ENCODE measurements around the gene REEP2.
A peak's percentile ranks its signal among the peaks of the same experiment; 100 is the strongest.

The REEP2 gene

DNA sequence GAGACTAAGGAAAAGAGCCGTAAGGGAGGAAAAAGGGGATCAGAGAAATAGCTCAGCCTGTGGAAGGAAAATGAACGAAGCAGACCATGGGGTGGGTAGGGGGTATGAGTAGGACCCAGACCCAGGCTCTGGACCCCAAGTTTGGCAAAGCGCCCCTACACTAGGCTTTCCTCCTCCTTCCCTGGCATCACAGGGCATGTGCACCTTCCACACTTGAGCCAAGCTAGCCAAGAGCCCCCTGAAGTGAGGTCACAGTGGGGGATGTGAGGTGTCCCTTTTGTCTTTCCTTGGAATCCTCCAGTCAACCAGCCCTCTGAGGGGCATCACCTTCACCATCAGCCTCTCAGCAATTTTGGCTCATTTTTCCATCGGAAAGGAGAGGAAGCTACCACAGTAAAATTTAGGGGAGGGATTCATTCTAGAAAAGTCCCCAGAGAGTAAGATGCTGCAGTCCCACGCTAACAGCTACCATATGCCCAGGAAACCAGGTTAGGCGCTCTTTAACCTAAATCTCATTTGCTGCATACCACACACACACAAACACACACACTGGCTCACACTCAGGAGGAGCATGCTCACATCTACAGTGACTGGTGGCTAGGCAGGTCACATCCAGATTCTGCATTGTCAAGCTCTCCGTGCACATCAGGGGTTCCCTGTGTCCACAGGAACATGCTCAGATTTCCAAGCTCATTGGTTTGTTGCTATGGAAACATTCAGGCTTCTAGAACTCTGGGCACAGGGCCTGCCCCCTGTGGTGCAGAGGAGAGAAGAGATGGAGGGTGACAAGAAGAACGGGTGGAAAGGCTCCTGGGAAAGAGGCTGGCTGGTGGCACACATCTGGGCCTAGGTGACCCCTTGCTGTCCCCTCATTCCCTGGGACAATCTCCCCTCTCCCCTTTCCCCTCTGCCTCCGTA is 9.9 kb downstream of the REEP2 start:
- DNase-seq (ENCODE audit: low read depth in 2 of 2) = no peak

DNA sequence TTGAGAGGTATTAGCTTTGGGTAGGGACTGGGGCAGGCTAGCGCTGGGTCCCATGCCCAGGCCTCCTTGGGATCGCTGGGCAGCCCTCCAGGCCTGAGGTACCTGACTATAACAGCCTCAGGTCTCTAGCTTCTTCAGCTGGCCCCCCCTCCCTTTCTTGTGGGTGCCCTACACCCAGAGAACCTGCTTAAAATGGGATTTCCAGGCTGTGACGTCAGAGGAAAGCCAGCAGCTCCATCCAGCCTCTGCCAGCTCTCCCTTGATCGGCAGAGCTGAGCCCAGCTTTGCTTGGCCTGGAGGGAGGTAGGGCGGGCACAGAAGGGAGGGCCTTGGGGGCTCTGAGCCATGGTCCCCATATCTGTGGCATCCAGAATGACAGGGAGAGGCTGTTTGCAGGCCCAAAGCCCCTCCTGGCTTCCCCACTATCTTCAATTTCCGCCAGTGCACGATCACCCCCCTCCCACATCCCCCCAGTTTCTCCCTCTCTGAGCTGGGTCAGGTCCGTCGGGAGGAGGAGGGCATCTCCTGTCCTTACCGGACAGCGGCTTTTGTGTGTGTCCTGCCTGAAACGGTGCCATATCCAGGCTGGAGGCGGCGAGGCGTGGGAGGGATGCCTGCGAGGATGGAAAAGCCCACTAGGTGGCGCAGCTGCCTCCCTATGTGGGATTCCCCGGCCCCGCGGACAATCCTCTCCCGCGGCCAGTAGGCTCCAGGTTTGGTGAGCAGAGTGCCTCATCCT is 10.8 kb downstream of the REEP2 start:
- DNase-seq (ENCODE audit: low read depth in 2 of 2) = peak; percentile 78

DNA sequence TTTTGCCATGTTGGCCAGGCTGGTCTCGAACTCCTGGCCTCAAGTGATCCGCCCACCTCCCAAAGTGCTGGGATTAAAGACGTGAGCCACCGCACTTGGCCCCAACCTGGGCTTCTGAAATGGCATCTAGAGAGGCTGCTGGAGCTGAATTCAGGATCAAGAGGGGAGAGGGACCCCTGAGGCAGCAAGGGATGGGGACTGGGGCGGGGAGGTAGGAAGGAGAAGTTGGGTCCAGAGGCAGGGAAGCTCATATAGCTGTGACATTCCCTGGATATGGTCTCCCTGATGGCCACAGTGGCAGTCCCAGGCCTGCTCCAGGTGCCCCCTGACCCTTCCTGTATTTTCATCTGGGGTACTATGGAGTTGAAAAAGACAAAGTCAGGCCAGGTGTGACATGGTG is 12.1 kb downstream of the REEP2 start:
- no peak for DNase-seq (ENCODE audit: low read depth in 2 of 2)

DNA sequence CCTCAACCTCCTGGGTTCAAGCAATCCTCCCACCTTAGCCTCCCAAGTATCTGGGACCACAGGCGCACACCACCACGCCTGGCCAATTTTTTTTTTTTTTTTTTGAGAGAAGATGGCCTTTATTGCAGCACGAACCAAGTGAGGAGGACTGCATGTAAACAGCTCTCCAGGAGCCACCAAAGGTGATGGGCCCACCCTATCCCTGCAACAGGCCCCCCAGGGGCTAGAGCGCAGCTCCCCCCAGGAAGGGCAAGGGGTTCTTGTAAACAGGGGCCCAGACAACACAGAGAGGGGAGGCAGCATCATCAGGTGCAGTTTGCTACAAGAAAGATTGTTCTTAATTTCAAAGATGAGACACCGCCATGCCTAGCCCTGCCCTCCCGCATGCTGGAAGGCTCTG is 13.9 kb downstream of the REEP2 start:
- DNase-seq (ENCODE audit: low read depth in 2 of 2) = no peak

DNA sequence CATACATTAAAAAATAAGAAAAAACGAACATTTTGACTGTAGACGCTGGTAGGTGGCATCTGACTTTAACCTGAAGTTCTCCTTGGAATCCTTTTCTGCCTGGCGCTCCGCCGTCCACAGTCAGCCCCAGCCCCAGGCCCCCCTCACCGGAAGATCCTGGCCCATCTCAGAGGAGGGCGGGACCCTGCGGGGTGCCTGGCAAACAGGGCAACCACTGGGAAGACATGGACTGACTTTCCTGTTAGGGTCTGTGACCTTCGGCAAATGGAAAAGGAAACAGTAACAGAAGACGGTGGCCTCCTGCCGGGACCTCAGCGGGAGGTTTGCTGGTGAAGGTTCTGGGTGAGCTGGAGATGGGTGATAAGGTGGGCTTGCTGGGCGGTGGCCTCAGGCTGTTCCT is 14.7 kb downstream of the REEP2 start:
- DNase-seq (ENCODE audit: low read depth in 2 of 2) = no peak

DNA sequence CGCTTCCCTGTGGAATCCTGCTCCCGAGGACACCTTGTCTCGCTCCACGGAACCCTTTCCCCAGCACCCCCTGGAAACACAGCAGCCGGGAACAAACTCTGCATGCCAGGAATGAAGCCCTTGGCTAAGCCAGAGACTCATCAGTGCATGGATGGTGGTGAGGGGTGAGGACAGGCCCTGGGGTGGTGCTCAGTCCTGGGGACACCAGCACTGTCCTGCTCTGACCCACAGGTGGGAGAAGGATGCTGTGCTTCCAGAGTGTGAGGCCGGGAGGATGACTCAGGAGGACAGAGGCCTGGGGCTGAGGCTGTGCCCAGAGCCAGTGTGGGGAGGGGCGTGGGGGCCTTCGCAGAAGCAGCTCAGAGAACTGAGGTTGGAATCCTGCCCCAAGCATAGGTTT is 15.3 kb downstream of the REEP2 start:
- DNase-seq (ENCODE audit: low read depth in 2 of 2) = no peak

DNA sequence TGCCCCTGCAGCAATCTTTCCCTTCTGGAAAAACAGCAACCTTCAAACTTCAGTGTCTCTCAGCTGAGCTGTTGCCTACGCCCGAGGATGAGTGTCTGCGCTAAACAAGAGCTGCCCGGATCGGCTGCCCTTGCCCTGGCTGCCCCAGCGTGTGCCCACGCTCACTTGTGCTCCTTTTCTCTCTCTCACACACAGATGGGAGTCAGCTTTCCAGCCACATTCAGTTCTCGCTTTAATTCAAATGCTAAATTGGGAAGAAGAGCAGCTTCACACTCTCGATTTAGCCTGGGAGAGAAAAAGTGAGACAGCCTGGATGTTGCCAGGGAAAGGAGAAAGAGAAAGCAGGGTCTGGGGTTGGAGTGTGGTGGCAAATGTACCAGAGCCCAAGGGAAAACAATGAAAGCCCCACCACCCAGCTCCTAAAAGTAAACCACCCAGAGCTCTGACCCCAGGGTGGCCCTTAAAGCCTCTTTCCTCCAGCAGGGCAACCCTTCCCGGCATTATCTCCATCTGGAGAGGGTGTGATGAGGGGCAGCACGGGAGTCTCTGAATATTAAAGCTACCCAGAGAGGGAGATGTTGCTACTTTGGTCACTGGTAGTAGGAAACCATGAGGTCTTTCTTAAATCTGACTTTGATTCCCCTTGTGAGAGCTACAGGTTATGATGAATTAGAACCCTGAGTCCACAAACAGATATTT is 16.5 kb downstream of the REEP2 start:
- no peak for DNase-seq (ENCODE audit: low read depth in 2 of 2)

DNA sequence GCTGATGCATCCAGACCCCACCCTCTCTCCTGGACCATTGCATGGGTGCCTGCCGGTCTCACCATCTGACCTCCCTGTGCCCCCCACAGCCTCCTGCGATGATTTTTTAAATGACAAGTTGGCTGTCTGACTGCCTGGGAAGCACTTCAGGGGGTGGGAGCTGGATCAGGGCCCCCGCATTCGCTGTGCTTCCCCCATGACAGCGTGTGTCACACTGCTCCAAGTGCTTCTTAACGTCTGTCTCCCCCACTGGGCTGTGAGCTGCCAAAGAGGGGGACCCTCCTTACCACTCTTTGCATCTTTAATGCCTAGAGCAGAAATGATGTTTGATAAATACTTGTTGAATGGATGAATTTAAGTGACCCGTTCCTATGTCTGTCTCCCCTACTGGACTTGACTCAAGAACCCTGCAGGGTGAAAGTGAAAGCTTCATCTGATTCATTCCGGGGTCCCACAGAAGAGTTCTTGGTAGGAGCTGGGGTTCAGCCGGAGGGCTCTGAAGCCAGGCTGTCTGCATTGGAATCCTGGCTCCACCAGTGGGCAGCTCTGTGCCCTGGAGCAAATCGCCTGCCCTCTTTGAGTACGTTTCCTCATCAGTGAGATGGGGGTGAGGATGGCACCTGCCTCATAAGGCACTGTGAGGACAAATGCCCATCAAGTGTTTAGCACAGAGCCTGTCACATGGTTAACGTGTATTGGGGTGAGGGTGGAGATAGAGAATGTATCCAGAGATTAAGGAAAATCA is 18.8 kb downstream of the REEP2 start:
- DNase-seq (ENCODE audit: low read depth in 2 of 2) = no peak

DNA sequence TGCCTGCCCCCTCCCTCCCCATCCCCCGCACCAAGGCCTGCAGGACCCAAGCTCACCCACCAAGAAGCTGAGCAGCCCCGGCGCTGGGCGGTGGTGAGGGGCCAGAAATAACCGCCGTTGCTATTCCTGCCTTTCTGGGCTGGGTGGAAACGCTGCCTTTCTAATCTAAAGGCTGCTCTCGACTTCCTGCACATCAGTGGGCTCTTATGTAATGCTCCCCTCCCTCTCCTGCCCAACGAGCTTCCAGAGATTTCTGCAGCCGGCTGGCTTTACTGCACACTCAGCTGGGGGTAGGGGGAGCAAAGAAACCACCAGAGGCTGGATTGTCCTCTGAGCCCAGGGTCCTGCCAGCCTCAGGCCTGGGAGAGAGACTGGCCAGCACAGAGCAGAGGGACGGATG is 19.5 kb downstream of the REEP2 start:
- no peak for DNase-seq (ENCODE audit: low read depth in 2 of 2)

DNA sequence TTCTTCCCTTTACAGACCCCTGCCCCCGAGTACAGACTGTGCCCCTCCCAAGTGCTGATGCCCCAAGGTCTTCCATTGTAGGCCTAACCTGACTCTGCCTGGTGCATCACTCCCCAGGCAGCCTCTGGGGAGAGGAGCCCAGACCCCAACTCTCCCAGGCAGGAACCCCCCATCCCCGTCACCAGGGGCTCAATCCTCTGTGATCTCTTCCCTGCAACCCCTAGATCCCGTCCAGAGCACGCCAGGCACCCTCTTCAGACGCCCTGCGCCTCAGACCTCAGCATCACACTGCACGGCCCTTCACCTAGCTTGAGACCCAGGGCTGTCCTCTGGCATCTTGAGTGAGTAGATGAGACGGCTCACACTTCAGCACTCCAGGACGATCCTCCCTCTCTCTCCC is 20.0 kb downstream of the REEP2 start:
- no peak for DNase-seq (ENCODE audit: low read depth in 2 of 2)

DNA sequence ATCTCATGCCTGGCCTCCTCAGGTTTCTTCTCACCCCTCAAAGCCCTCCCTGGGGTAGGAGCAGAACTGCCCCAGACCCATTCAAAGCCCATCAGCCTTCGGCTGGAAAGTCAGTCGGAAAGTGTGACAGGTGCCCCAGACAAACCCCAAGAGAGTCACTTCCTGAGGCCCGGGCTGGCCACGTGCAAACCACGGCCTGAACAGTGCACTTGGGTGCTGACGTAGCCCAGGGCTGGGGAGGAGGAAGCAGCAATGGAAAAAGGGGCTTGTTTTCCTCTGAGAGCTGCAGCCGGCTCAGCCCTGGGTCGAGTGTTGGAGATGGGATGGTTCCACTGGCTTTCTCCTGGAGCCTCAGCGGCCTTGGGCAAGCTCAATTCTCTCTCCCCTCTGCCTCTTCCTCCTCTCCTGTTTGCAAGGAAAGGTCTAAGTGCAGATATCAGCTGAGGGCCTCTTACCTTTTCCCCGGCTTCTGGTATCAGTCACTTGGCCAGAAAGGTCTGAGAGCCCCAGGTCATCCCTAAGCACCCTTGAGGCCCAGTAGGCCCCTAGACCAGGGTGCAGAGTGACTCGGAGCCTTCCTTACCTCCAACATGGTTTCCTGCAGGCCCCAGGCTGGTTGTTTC is 20.6 kb downstream of the REEP2 start:
- DNase-seq (ENCODE audit: low read depth in 2 of 2) = peak; percentile 69 to 77

DNA sequence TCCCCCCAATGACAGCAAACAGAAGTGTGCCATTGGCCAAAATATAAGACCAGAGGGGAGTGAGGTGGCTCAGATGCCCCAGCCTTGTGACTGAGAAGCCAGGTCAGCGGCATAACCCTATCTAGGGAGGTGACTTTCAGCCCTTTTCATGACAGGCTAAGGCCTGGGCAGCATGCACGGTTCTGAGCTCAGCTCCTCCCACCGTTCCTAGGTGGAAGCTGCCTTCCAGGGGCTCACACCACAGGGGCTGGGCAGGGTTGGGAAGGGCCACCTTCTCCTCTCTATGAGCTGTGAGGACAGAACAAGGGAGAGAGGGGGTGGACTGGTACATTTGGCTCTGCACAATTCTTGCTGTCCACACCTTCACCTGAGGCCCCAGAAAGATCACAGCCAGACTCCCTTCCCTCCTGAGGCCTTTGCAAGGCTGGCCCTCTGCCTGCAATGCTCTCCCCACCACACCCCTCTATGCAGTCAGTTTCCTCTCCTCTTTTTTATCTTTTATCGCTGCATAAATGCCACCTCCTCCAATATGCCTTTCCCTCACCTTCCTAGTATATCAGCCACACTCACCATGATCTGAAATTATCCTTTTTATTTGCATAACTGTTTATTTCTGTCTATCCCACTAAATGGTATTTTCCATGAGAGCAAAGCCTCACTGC is 21.3 kb downstream of the REEP2 start:
- DNase-seq (ENCODE audit: low read depth in 2 of 2) = no peak

DNA sequence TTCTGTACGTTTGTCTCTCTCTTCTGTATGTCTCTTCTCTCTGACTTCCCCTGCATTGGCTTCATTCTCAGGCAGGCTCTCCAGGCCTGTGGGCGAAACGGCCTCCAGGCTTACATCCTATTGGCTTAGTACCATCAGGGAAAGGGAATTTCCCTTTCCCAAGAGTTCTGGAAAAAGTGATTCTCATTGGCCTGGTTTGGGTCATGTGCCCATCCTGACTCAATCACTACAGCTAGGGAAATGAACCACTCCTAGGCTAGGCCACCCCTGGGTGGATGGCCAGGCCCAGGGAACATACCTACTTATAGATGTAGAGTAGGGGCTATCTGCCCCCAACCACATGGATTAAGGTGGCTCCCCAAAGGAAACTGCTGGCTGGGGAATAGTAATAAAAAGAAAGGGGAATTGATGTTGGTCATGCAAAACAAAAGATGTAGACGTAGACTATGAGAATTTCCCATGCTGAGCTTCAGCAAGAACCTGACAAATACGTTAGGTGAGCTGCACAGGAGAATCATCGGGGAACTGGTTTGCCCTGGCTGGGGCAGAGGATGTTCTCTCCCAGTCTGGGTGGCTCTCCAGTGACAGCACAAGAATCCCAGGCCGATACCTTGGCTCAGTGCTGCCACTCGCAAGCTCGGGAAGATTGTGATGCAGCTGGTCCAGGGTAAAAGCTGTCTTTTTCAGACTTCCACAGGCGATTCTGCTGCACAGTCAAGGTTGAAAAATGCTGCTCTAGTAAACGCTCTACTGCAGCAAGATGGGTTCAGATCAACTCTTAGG is 22.7 kb downstream of the REEP2 start:
- DNase-seq (ENCODE audit: low read depth in 2 of 2) = no peak

DNA sequence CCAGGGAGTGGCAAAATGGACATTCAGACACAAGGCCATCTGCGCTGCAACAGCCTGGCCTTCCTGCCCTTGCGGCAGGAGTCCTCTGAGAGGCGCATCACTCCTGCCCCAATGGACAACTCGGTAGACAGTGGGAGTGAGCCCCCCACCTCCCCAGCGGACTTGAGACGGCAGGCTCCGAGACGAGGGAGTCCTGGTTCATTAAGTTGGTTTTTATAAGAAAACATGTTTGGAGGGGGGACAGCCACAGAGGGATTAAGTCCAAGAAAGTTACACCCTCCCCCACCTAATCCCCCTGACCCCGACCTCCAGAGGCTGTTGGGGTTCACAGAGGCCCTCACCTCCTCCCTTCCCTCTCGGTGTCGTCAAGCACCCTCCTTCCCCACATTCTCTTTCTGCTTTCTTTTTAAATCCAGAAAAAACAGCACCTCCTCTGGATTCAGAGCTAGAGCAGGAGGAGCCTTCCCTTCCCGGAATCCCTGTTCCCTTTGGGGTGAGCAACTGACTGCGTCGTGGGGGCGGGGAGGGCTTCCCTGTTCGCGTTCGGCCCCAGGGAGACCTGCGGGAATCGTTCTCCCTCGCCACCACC is 24.7 kb downstream of the REEP2 start:
- DNase-seq (ENCODE audit: low read depth in 2 of 2) = no peak

DNA sequence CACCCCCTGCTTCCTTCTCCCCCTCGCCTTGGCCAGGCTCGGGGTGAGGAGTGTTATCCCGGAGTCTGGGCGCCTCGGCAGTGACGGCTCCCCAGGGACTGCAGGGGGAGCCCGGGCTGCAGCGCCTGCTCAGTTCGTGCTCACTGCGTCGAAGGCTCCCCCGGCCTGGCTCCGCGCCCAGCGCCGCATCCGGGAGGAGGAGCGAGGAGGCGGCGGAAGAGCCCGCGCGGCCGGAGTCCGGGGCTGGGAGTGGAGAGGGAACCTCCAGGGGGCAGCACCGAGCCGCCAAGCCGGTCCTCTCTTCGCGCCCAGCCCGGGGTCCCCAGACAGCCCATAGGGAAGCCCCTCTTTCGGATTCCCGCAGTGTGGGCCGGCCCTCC is 25.1 kb downstream of the REEP2 start:
- DNase-seq (ENCODE audit: low read depth in 2 of 2) = peak; percentile 89 to 91

DNA sequence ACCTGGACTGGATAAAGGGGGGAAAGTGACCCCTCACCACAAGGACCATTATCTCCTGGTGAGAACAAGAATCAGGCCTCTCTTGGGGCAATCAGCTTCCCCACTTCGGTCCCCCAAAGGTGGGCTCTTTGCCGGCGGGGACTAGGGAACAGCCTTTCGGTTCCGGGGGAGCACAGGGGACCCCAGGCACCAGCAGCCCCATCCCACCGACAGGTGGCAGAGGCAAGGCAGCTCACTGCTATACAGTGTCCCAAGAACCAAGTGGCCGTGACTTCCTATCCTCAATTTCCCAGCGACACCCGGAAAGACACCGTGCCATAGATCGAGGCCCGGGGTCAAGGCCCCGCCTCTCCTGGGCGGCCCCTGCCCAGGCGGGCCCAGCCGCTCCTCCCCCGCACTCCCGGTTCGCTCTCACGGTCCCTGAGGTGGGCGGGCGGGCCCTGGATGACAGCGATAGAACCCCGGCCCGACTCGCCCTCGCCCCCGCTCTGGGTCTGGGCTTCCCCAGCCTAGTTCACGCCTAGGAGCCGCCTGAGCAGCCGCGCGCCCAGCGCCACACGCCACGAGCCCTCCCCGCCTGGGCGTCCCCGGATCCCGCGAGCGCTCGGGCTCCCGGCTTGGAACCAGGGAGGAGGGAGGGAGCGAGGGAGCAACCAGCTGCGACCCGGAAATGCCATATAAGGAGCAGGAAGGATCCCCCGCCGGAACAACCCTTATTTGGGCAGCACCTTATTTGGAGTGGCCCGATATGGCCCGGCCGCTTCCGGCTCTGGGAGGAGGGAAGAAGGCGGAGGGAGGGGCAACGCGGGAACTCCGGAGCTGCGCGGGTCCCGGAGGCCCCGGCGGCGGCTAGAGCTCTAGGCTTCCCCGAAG is 25.8 kb downstream of the REEP2 start:
- peak; percentile 90 to 95 for DNase-seq (ENCODE audit: low read depth in 2 of 2)

DNA sequence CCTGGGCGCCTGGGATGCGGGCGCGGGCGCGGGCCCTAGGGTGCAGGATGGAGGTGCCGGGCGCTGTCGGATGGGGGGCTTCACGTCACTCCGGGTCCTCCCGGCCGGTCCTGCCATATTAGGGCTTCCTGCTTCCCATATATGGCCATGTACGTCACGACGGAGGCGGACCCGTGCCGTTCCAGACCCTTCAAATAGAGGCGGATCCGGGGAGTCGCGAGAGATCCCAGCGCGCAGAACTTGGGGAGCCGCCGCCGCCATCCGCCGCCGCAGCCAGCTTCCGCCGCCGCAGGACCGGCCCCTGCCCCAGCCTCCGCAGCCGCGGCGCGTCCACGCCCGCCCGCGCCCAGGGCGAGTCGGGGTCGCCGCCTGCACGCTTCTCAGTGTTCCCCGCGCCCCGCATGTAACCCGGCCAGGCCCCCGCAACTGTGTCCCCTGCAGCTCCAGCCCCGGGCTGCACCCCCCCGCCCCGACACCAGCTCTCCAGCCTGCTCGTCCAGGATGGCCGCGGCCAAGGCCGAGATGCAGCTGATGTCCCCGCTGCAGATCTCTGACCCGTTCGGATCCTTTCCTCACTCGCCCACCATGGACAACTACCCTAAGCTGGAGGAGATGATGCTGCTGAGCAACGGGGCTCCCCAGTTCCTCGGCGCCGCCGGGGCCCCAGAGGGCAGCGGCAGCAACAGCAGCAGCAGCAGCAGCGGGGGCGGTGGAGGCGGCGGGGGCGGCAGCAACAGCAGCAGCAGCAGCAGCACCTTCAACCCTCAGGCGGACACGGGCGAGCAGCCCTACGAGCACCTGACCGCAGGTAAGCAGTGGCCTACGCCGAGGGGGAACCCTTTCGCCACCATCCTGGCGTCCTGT is 26.6 kb downstream of the REEP2 start, which contains the start of gene EGR1:
EGR1 (plus strand) TSS at position 219 of the 864 bp plus-strand sequence; CDS start at position 502, 283 bp downstream.
- DNase-seq (ENCODE audit: low read depth in 2 of 2) = peak; percentile 83 to 93

All from stimulated activated CD4-positive, alpha-beta T cell treated with anti-CD3 and anti-CD28 coated beads, Interleukin-1b, Interleukin-23, amount 100 ng/mL, for 4 hours (primary cell).